Neural progenitor cell (in vitro differentiated cells): ENCODE data around the gene STXBP3.

Experiments
- EZH2 ChIP-seq: fragments of 200-600 bp; sonication (generic); IDR thresholded peaks from 2 replicates; pipeline ENCODE4 v1.6.1; 2017; ENCODE audit warnings: antibody characterized with exemption, mild to moderate bottlenecking, moderate library complexity
- EZH2phosphoT487 ChIP-seq: fragments of 200-600 bp; sonication (generic); IDR thresholded peaks from 2 replicates; pipeline ENCODE4 v1.6.1; 2017; ENCODE audit warnings: antibody characterized with exemption
- TF ChIP-seq, protein P1 (sequence below): fragments of 200-600 bp; sonication (generic); IDR thresholded peaks from 2 replicates; pipeline ENCODE4 v1.5.1; 2017; ENCODE audit warnings: antibody characterized with exemption, mild to moderate bottlenecking

DNA sequence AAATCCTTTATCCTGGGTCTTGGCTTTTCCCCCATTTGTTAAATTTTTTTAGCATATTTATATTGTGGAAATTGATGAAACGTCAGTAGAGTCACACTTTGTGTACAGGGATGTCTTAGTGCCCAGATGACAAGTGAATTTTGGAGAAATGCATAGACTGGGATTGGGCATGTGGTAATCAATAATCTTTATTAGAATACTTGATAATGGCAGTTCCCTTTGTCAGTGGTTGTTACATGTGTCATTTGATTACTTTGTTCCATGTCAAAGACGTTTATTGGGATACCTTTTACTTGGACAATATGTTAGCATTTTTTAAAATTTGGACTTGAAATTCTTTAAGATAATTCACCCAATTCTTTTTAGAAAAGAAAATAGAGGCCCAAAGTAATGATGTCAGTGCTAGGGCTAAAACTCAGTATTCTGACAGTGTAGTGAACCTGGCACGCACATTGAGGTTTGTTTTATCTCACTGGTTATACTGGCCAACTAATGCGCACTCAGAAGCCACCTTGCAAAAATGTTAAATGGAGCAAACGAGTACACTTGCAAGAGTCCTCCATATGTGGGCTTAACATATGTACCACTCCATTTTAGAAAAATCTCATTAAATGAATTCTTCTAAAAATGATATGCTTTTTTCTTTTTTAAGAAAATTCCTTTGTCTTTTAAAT is 45.2 kb upstream of the STXBP3 start:
- TF ChIP-seq, protein P1, sequence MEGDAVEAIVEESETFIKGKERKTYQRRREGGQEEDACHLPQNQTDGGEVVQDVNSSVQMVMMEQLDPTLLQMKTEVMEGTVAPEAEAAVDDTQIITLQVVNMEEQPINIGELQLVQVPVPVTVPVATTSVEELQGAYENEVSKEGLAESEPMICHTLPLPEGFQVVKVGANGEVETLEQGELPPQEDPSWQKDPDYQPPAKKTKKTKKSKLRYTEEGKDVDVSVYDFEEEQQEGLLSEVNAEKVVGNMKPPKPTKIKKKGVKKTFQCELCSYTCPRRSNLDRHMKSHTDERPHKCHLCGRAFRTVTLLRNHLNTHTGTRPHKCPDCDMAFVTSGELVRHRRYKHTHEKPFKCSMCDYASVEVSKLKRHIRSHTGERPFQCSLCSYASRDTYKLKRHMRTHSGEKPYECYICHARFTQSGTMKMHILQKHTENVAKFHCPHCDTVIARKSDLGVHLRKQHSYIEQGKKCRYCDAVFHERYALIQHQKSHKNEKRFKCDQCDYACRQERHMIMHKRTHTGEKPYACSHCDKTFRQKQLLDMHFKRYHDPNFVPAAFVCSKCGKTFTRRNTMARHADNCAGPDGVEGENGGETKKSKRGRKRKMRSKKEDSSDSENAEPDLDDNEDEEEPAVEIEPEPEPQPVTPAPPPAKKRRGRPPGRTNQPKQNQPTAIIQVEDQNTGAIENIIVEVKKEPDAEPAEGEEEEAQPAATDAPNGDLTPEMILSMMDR, result no peak
- TF ChIP-seq EZH2 (no peak), EZH2phosphoT487 (no peak)
